GM18502 (cell line): ENCODE results near the gene UFC1.

Source experiments
- ATAC-seq: cut with Tn5 transposase; IDR thresholded peaks from one replicate; pipeline ENCODE4 v1.9.1; 2021; ENCODE audit warnings: mild to moderate bottlenecking; ENCODE audit not compliant: unreplicated experiment, poor library complexity

Gene UFC1

GRCh38 chr1:161132410-161133219 lies 21.2 kb upstream of the UFC1 start, which contains the start of gene DEDD:
TSS of gene DEDD (minus strand) at chr1:161132667. CDS start at chr1:161124462, 8,205 bp downstream.
- peak; percentile 92 for ATAC-seq

GRCh38 chr1:161133220-161133740 lies 20.5 kb upstream of the UFC1 start:
- peak; percentile 19 for ATAC-seq

- no peak for ATAC-seq
Measured at GRCh38 chr1:161137881-161138280, 15.9 kb upstream of the UFC1 start.

- ATAC-seq, result no peak
Measured at GRCh38 chr1:161138431-161138830, 15.3 kb upstream of the UFC1 start.

GRCh38 chr1:161139766-161140165 lies 14.0 kb upstream of the UFC1 start:
- no peak for ATAC-seq

GRCh38 chr1:161140755-161141400 lies 12.9 kb upstream of the UFC1 start:
- no peak for ATAC-seq

GRCh38 chr1:161145832-161146231 lies 7.9 kb upstream of the UFC1 start:
- ATAC-seq, result no peak

- ATAC-seq, result no peak
Measured at GRCh38 chr1:161153176-161153575, 602 bp upstream of the UFC1 start.

GRCh38 chr1:161157867-161158266 lies 4.1 kb downstream of the UFC1 start:
- ATAC-seq, result no peak

- ATAC-seq, result no peak
Measured at GRCh38 chr1:161158316-161159010, 4.7 kb downstream of the UFC1 start.

- ATAC-seq, result peak; percentile 81
Measured at GRCh38 chr1:161159087-161159912, 5.5 kb downstream of the UFC1 start, which contains the start of gene USP21. TSS of gene USP21 (plus strand) at chr1:161159500. CDS start at chr1:161160641, 1,141 bp downstream.

GRCh38 chr1:161159913-161160243 lies 6.1 kb downstream of the UFC1 start:
- ATAC-seq, result no peak

- no peak for ATAC-seq
Measured at GRCh38 chr1:161160671-161161145, 6.9 kb downstream of the UFC1 start.

GRCh38 chr1:161161652-161162051 lies 7.9 kb downstream of the UFC1 start:
- no peak for ATAC-seq

- no peak for ATAC-seq
Measured at GRCh38 chr1:161162052-161162451, 8.3 kb downstream of the UFC1 start.

- ATAC-seq, result no peak
Measured at GRCh38 chr1:161162806-161163205, 9.0 kb downstream of the UFC1 start.

GRCh38 chr1:161163793-161164192 lies 10.0 kb downstream of the UFC1 start:
- no peak for ATAC-seq

- ATAC-seq, result no peak
Measured at GRCh38 chr1:161164901-161165610, 11.3 kb downstream of the UFC1 start.
